Mucosa of stomach (tissue), 1 donor: ENCODE measurements around the gene PANK4.

Source experiments
- H3K27me3 ChIP-seq: one replicate; pipeline ENCODE4 v1.7.0; 2013; ENCODE audit warnings: mild to moderate bottlenecking, low read length; ENCODE audit not compliant: control insufficient read depth, insufficient read depth
- H3K36me3 ChIP-seq: one replicate; pipeline ENCODE4 v1.7.0; 2013; ENCODE audit warnings: low read length; ENCODE audit not compliant: control insufficient read depth, insufficient read depth
- H3K4me1 ChIP-seq: one replicate; pipeline ENCODE4 v1.7.0; 2013; ENCODE audit warnings: mild to moderate bottlenecking, low read length; ENCODE audit not compliant: control insufficient read depth, insufficient read depth
- H3K4me3 ChIP-seq: one replicate; pipeline ENCODE4 v1.7.0; 2013; ENCODE audit warnings: low read length
- H3K9ac ChIP-seq: one replicate; pipeline ENCODE4 v1.7.0; 2013; ENCODE audit warnings: mild to moderate bottlenecking, low read length, moderate library complexity
- H3K9me3 ChIP-seq: one replicate; pipeline ENCODE4 v1.7.0; 2013; ENCODE audit warnings: mild to moderate bottlenecking, low read length, moderate library complexity; ENCODE audit not compliant: control insufficient read depth
- donor health status: Pancreatic carcinoma.

PANK4 gene

GRCh38 chr1:2470290-2471158 lies 55.9 kb downstream of the PANK4 start:
- no peak overlapping the region for H3K9ac ChIP-seq
- no peaks in the 10 kb centered on the region for H3K9me3 ChIP-seq
- H3K27me3 ChIP-seq: peaks cover 19% of the 10 kb centered on the region
- no peak overlapping the region for H3K4me3 ChIP-seq
- no peaks in the 10 kb centered on the region for H3K36me3 ChIP-seq
- H3K4me1 ChIP-seq: no peaks in the 10 kb centered on the region

GRCh38 chr1:2469103-2469940 lies 57.1 kb downstream of the PANK4 start:
- peaks cover 25% of the 10 kb centered on the region for H3K27me3 ChIP-seq

GRCh38 chr1:2468540-2468939 lies 57.9 kb downstream of the PANK4 start:
- Histone ChIP-seq H3K9me3 (no peaks in the 10 kb centered on the region), H3K9ac (no peak overlapping the region), H3K36me3 (no peaks in the 10 kb centered on the region), H3K4me3 (no peak overlapping the region), H3K4me1 (no peaks in the 10 kb centered on the region), H3K27me3 (peaks cover 30% of the 10 kb centered on the region)

More at GRCh38 chr1:2469103-2469940, 57.1 kb downstream of the PANK4 start:
- H3K4me1 ChIP-seq: no peaks in the 10 kb centered on the region
- no peaks in the 10 kb centered on the region for H3K9me3 ChIP-seq
- no peak overlapping the region for H3K9ac ChIP-seq
- no peaks in the 10 kb centered on the region for H3K36me3 ChIP-seq
- no peak overlapping the region for H3K4me3 ChIP-seq

- Histone ChIP-seq H3K27me3 (peaks cover 34% of the 10 kb centered on the region), H3K4me1 (no peaks in the 10 kb centered on the region), H3K9ac (no peak overlapping the region), H3K36me3 (no peaks in the 10 kb centered on the region), H3K4me3 (no peak overlapping the region), H3K9me3 (no peaks in the 10 kb centered on the region)
Measured at GRCh38 chr1:2468041-2468472, 58.3 kb downstream of the PANK4 start.

GRCh38 chr1:2466958-2467554 lies 59.3 kb downstream of the PANK4 start:
- no peak overlapping the region for H3K9ac ChIP-seq
- no peak overlapping the region for H3K4me3 ChIP-seq
- H3K9me3 ChIP-seq: no peaks in the 10 kb centered on the region
- no peaks in the 10 kb centered on the region for H3K4me1 ChIP-seq
- peaks cover 39% of the 10 kb centered on the region for H3K27me3 ChIP-seq
- H3K36me3 ChIP-seq: no peaks in the 10 kb centered on the region

- no peak overlapping the region for H3K9ac ChIP-seq
- H3K9me3 ChIP-seq: no peaks in the 10 kb centered on the region
- H3K4me3 ChIP-seq: no peak overlapping the region
- peaks cover 39% of the 10 kb centered on the region for H3K27me3 ChIP-seq
- H3K4me1 ChIP-seq: no peaks in the 10 kb centered on the region
- H3K36me3 ChIP-seq: no peaks in the 10 kb centered on the region
Measured at GRCh38 chr1:2466270-2466665, 60.1 kb downstream of the PANK4 start.

- Histone ChIP-seq H3K4me3 (no peak overlapping the region), H3K9me3 (no peaks in the 10 kb centered on the region), H3K9ac (no peak overlapping the region), H3K4me1 (no peaks in the 10 kb centered on the region), H3K36me3 (no peaks in the 10 kb centered on the region), H3K27me3 (peaks cover 39% of the 10 kb centered on the region)
Measured at GRCh38 chr1:2465371-2466269, 60.8 kb downstream of the PANK4 start.

GRCh38 chr1:2463396-2463795 lies 63.0 kb downstream of the PANK4 start:
- no peak overlapping the region for H3K9ac ChIP-seq
- peaks cover 36% of the 10 kb centered on the region for H3K27me3 ChIP-seq
- no peaks in the 10 kb centered on the region for H3K4me1 ChIP-seq
- H3K36me3 ChIP-seq: no peaks in the 10 kb centered on the region
- no peak overlapping the region for H3K4me3 ChIP-seq
- H3K9me3 ChIP-seq: no peaks in the 10 kb centered on the region

- H3K4me3 ChIP-seq: no peak overlapping the region
- no peaks in the 10 kb centered on the region for H3K4me1 ChIP-seq
- H3K27me3 ChIP-seq: peaks cover 31% of the 10 kb centered on the region
- no peaks in the 10 kb centered on the region for H3K9me3 ChIP-seq
- H3K9ac ChIP-seq: no peak overlapping the region
- no peaks in the 10 kb centered on the region for H3K36me3 ChIP-seq
Measured at GRCh38 chr1:2462819-2463218, 63.6 kb downstream of the PANK4 start.

- H3K4me1 ChIP-seq: no peaks in the 10 kb centered on the region
- no peaks in the 10 kb centered on the region for H3K36me3 ChIP-seq
- H3K4me3 ChIP-seq: no peak overlapping the region
- peaks cover 26% of the 10 kb centered on the region for H3K27me3 ChIP-seq
- H3K9me3 ChIP-seq: no peaks in the 10 kb centered on the region
- H3K9ac ChIP-seq: no peak overlapping the region
Measured at GRCh38 chr1:2460996-2461751, 65.2 kb downstream of the PANK4 start.

- Histone ChIP-seq H3K4me3 (no peak overlapping the region), H3K36me3 (no peaks in the 10 kb centered on the region), H3K9me3 (no peaks in the 10 kb centered on the region), H3K27me3 (peaks cover 24% of the 10 kb centered on the region), H3K4me1 (no peaks in the 10 kb centered on the region), H3K9ac (no peak overlapping the region)
Measured at GRCh38 chr1:2460203-2460602, 66.2 kb downstream of the PANK4 start.
